ENCODE results near the gene ASCL1. TPM values are rescaled to one million over a fixed set of nuclear protein-coding genes. Genes with fewer than 3 reads are reported as not detected.

Gene ASCL1
- total RNA-seq, 1 experiment from 2014 or later, result not detected

- DNase-seq, result peak; percentile 21
- Histone ChIP-seq H3K36me3 (no peaks in the 10 kb centered on the region), H3K27me3 (peaks cover under 1% of the 10 kb centered on the region; the same call in 1 of the 2 replicates), H3K9me3 (no peaks in the 10 kb centered on the region), H3K4me3 (no peak overlapping the region)
Measured at GRCh38 chr12:102946042-102946441, 11.4 kb upstream of the ASCL1 start.

GRCh38 chr12:102948941-102949352, 8.5 kb upstream of the ASCL1 start:
- no peak overlapping the region for H3K4me3 ChIP-seq
- H3K9me3 ChIP-seq, result no peaks in the 10 kb centered on the region
- peak; percentile 6 for DNase-seq
- H3K36me3 ChIP-seq, result no peaks in the 10 kb centered on the region
- peaks cover 3% of the 10 kb centered on the region; the same call in 1 of the 2 replicates for H3K27me3 ChIP-seq

DNA sequence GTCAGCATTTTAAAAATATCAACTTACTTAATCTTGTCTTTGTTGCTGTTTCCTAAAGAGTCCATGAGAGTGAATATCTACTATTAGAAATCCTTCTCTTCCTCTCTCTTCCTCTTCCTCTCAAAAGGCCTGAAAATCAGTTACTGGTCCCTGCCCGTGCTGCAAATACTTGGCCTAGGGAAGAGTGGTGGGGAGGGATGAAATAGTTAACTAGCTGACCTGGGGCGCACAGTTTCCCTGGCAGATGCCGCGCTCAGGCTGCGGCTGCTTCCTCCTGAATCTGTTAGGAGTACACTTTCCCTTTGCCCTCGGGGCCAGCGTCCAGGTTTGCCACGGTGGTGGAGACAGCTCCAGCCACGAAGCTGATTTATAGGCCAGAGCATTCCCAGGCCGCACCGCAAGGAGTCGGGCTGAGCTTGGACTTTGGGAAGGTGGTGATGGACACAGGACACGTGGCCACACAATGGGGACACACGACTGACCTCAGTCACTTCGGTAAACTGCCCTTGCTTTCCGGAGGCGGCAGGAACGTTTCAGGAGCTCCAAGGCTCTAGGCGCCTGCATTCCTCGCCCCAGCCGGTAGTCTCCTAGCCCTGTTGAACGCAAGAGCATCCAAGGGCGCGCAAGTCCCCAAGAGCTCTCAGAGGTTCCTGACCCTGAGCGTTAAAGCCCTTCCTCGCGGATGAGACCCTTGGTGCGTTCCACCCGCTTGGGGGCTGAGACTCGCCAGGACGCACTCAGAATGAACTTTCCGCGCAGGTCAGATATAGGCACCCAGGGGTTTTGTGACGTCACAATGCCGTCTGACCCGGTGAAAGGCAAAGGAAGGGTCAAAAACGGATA, 7.1 kb upstream of the ASCL1 start:
- no peak for DNase-seq
- Histone ChIP-seq H3K9me3 (no peaks in the 10 kb centered on the region), H3K4me3 (no peak overlapping the region), H3K36me3 (no peaks in the 10 kb centered on the region), H3K27me3 (peaks cover 3% of the 10 kb centered on the region; the same call in 1 of the 2 replicates)

GRCh38 chr12:102950950-102951619, 6.4 kb upstream of the ASCL1 start:
- Histone ChIP-seq H3K9me3 (no peaks in the 10 kb centered on the region), H3K27me3 (peaks cover 3% of the 10 kb centered on the region; the same call in 1 of the 2 replicates), H3K4me3 (no peak overlapping the region), H3K36me3 (no peaks in the 10 kb centered on the region)
- no peak for DNase-seq

GRCh38 chr12:102951841-102952240, 5.6 kb upstream of the ASCL1 start:
- no peaks in the 10 kb centered on the region for H3K9me3 ChIP-seq
- H3K4me3 ChIP-seq, result no peak overlapping the region
- no peak for DNase-seq
- no peaks in the 10 kb centered on the region for H3K36me3 ChIP-seq
- peaks cover 7% of the 10 kb centered on the region for H3K27me3 ChIP-seq

DNA sequence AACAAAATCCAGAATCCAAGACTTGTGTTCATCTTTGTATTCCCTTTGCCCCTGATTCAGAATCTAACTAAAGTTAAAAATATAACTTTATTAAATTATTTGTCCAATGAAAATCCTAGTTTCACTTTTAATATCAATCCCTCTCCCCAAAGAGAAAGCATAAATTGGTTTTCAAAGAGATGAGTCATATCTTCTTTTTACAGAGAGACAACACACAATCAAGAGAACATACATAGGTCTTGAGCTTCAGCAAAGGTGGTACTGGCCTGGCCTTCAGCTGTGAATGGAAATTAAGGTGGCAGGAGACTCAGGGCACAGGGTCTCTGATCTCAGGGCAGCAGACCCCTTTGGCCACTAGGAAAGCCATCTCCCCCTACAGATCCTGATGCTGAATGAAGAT, 4.3 kb upstream of the ASCL1 start:
- Histone ChIP-seq H3K27me3 (peaks cover 10% of the 10 kb centered on the region), H3K4me3 (no peak overlapping the region), H3K36me3 (no peaks in the 10 kb centered on the region), H3K9me3 (no peaks in the 10 kb centered on the region)
- no peak for DNase-seq

DNA sequence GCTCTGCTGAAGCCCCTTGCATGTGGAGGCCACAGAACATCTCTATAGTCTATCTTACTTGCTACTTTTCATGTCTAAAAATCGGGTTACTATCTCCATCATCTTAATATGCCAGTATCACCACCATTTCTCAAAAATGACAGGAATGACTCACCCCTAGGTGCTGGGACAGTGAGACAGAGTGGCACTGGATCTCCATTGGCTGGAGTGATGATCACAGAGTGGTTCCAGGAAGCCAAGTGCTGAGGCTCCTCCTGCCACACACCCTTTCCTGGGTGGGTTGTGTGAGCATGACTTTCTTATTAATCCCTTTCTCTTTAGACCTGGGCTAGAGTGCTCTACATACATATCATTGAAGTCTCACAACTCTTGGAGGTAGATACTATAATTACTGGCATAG, 3.3 kb upstream of the ASCL1 start:
- no peaks in the 10 kb centered on the region for H3K9me3 ChIP-seq
- DNase-seq, result no peak
- H3K27me3 ChIP-seq, result peaks cover 19% of the 10 kb centered on the region
- H3K36me3 ChIP-seq, result no peaks in the 10 kb centered on the region
- H3K4me3 ChIP-seq, result no peak overlapping the region

DNA sequence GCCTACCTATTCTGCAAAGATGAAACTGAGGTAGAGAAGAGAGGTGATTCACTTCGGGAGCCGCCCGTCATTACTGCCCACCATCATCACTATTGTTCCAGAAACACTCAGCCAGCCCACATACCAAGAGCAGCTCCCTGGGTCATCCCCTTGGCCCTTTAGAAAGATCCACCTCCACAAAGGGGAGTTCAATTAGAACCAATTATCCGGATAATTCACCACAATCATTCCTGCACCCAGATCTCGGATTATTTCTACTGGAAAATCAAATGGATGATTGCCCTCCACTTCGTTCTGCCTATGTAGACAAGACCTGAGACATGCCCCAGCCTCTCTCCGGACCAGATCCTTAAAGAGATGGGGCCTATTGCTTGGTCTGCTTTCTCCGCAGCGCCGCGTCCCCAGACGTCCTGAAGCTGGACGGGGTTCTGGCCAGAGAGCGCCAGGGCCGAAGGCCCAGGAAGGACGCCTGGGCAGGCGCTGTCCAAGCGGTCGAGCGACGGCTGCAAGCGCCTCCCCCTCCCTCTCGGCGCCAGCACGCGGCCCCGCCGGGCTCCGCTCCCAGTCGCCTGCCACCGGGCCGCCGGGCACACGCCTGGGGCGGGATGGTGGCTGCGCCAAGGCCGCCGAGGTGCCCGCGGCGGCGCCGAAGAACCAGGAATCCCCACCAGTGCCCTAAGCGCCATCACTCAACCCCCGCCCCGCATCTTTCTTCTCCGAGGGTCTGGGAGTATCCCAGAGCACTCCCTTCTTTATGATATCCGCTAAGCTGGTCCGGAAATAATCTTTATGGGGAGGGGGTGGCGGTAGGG, 1.3 kb upstream of the ASCL1 start:
- Histone ChIP-seq H3K27me3 (peaks cover 31% of the 10 kb centered on the region), H3K9me3 (no peaks in the 10 kb centered on the region), H3K4me3 (no peak overlapping the region), H3K36me3 (no peaks in the 10 kb centered on the region)
- peak; percentile 4 for DNase-seq

DNA sequence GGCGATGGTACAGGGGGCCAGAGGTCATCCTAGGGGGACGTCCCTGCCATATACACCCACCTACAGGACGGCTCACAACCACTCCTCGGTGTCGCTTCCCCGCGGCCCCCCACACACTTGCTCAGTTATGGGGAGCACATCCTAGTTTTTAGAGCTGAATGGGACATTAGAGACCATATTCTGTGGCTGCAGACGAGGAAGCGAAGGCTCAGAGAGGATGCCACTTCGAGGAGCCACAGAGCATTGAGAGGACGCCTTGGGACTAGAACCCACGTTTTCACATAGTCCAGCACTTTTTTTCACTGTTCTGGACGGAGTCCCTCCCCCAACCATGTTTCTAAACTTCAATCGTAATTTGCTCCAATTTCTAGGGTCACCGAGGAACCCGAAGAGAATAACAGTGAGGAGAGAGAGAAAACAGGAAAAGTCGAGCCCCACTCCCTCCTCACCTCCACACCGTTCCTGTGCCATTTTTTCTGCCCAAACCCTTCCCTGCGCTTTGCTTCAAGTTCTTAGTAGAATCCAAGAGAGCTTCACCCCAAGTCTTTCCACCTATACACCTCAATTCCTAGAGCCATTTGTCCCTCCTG, 641 bp upstream of the ASCL1 start:
- H3K36me3 ChIP-seq, result no peaks in the 10 kb centered on the region
- peaks cover 36% of the 10 kb centered on the region for H3K27me3 ChIP-seq
- no peaks in the 10 kb centered on the region for H3K9me3 ChIP-seq
- no peak overlapping the region for H3K4me3 ChIP-seq
- no peak for DNase-seq

DNA sequence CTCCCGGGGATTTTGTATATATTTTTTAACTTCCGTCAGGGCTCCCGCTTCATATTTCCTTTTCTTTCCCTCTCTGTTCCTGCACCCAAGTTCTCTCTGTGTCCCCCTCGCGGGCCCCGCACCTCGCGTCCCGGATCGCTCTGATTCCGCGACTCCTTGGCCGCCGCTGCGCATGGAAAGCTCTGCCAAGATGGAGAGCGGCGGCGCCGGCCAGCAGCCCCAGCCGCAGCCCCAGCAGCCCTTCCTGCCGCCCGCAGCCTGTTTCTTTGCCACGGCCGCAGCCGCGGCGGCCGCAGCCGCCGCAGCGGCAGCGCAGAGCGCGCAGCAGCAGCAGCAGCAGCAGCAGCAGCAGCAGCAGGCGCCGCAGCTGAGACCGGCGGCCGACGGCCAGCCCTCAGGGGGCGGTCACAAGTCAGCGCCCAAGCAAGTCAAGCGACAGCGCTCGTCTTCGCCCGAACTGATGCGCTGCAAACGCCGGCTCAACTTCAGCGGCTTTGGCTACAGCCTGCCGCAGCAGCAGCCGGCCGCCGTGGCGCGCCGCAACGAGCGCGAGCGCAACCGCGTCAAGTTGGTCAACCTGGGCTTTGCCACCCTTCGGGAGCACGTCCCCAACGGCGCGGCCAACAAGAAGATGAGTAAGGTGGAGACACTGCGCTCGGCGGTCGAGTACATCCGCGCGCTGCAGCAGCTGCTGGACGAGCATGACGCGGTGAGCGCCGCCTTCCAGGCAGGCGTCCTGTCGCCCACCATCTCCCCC, 777 bp downstream of the ASCL1 start:
- Histone ChIP-seq H3K27me3 (peaks cover 46% of the 10 kb centered on the region), H3K36me3 (no peaks in the 10 kb centered on the region), H3K4me3 (peak overlapping the region; percentile 40), H3K9me3 (no peaks in the 10 kb centered on the region)
- peak; percentile 42 for DNase-seq

GRCh38 chr12:102958830-102959176, 1.3 kb downstream of the ASCL1 start:
- H3K27me3 ChIP-seq, result peaks cover 51% of the 10 kb centered on the region
- no peaks in the 10 kb centered on the region for H3K36me3 ChIP-seq
- H3K9me3 ChIP-seq, result no peaks in the 10 kb centered on the region
- DNase-seq, result no peak
- no peak overlapping the region for H3K4me3 ChIP-seq

DNA sequence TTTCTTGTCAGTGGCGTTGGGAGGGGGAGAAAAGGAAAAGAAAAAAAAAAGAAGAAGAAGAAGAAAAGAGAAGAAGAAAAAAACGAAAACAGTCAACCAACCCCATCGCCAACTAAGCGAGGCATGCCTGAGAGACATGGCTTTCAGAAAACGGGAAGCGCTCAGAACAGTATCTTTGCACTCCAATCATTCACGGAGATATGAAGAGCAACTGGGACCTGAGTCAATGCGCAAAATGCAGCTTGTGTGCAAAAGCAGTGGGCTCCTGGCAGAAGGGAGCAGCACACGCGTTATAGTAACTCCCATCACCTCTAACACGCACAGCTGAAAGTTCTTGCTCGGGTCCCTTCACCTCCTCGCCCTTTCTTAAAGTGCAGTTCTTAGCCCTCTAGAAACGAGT, 1.9 kb downstream of the ASCL1 start:
- no peaks in the 10 kb centered on the region for H3K9me3 ChIP-seq
- no peak for DNase-seq

GRCh38 chr12:102960766-102961465, 3.4 kb downstream of the ASCL1 start:
- DNase-seq, result no peak
- H3K4me3 ChIP-seq, result no peak overlapping the region
- H3K9me3 ChIP-seq, result no peaks in the 10 kb centered on the region
- H3K36me3 ChIP-seq, result no peaks in the 10 kb centered on the region
- peaks cover 57% of the 10 kb centered on the region for H3K27me3 ChIP-seq

More for the DNA sequence above, 1.9 kb downstream of the ASCL1 start:
- Histone ChIP-seq H3K27me3 (peaks cover 51% of the 10 kb centered on the region), H3K4me3 (no peak overlapping the region), H3K36me3 (no peaks in the 10 kb centered on the region)

- Histone ChIP-seq H3K27me3 (peaks cover 59% of the 10 kb centered on the region), H3K4me3 (no peak overlapping the region), H3K9me3 (no peaks in the 10 kb centered on the region), H3K36me3 (no peaks in the 10 kb centered on the region)
- no peak for DNase-seq
Measured at GRCh38 chr12:102961466-102961855, 4.0 kb downstream of the ASCL1 start.

DNA sequence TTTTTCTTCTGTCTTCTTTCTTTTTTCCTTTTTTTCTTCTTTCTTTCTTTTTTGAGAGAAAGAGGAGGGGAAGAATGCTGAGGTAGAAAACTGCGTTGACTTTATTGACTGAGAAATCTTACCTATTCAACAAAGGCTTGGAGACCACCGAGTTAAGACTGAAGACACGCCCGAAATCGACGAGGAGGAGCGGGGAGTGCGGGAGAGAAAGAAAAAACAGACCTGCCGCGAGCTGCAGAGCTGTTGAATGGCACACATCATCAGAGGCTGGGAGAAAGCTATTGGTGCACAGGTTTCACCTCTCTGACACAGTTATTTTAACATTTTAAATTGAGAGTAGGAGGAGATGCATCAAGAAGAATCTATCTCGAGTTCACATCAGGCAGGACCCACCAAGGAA, 5.1 kb downstream of the ASCL1 start:
- Histone ChIP-seq H3K9me3 (no peaks in the 10 kb centered on the region), H3K27me3 (peaks cover 64% of the 10 kb centered on the region)
- DNase-seq, result no peak

GRCh38 chr12:102962986-102963385, 5.5 kb downstream of the ASCL1 start:
- Histone ChIP-seq H3K27me3 (peaks cover 67% of the 10 kb centered on the region), H3K4me3 (no peak overlapping the region), H3K9me3 (no peaks in the 10 kb centered on the region), H3K36me3 (no peaks in the 10 kb centered on the region)
- no peak for DNase-seq

More for the DNA sequence above, 5.1 kb downstream of the ASCL1 start:
- H3K4me3 ChIP-seq, result no peak overlapping the region
- no peaks in the 10 kb centered on the region for H3K36me3 ChIP-seq
